OCI-LY1 (cell line): ENCODE measurements around the gene KAT8.

Source experiments
- EZH2 ChIP-seq: fragments of 200-600 bp; sonication (generic), shearing (Covaris generic); IDR thresholded peaks from 2 replicates; pipeline ENCODE4 v1.8.0; 2017; ENCODE audit warnings: borderline replicate concordance, mixed run types, mild to moderate bottlenecking, antibody characterized with exemption, low read length, moderate library complexity, mixed read lengths
- TF ChIP-seq, protein P1 (sequence below): fragments of 200-600 bp; sonication (generic), shearing (Covaris generic); IDR thresholded peaks from 2 replicates; pipeline ENCODE4 v1.5.1; 2017; ENCODE audit warnings: mild to moderate bottlenecking, antibody characterized with exemption, low read length, moderate library complexity, mixed read lengths

DNA sequence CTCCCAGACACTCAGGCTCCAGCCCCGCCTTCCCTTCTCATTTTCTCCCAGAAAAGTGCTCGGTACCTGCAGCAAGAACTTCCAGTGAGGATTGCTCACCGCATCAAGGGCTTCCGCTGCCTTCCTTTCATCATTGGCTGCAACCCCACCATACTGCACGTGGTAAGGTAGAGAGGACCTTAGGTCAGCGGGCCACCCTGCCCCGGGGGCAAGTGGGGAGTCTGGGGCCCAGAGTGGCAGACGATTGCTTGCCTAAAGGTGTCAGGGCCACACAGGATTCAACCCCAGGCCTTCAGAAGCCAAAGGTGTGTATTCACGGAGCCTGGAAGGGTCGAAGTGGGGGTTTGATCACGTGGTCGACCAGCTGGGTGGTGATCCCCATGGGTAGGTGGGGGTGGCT is 7.8 kb upstream of the KAT8 start:
- no peak for TF ChIP-seq EZH2
- TF ChIP-seq, protein P1, sequence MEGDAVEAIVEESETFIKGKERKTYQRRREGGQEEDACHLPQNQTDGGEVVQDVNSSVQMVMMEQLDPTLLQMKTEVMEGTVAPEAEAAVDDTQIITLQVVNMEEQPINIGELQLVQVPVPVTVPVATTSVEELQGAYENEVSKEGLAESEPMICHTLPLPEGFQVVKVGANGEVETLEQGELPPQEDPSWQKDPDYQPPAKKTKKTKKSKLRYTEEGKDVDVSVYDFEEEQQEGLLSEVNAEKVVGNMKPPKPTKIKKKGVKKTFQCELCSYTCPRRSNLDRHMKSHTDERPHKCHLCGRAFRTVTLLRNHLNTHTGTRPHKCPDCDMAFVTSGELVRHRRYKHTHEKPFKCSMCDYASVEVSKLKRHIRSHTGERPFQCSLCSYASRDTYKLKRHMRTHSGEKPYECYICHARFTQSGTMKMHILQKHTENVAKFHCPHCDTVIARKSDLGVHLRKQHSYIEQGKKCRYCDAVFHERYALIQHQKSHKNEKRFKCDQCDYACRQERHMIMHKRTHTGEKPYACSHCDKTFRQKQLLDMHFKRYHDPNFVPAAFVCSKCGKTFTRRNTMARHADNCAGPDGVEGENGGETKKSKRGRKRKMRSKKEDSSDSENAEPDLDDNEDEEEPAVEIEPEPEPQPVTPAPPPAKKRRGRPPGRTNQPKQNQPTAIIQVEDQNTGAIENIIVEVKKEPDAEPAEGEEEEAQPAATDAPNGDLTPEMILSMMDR, result no peak
